HepG2 (cell line): ENCODE results near the gene VPS29. TPM values are rescaled to one million over a fixed set of nuclear protein-coding genes. Genes with fewer than 3 reads are reported as not detected.

ENCODE experiments used
- HCFC1 ChIP-seq: fragments of 150-350 bp; IDR thresholded peaks from 2 replicates; pipeline ENCODE4 v1.6.1; 2014; ENCODE audit warnings: low read depth, low read length
- KMT2B ChIP-seq: IDR thresholded peaks from 2 replicates; pipeline ENCODE4 v1.6.1; 2016; ENCODE audit warnings: missing genetic modification reagents, missing compliant biosample characterization
- MXI1 ChIP-seq: IDR thresholded peaks from 3 replicates; pipeline ENCODE4 v1.6.1; 2012; ENCODE audit warnings: low read depth, low read length, inconsistent platforms, borderline replicate concordance
- RBAK ChIP-seq: sonication (generic); formaldehyde crosslinking; IDR thresholded peaks from 2 replicates; pipeline ENCODE4 v1.5.1; 2020; ENCODE audit warnings: mild to moderate bottlenecking, missing genetic modification reagents
- SP5 ChIP-seq: IDR thresholded peaks from 2 replicates; pipeline ENCODE4 v1.6.1; 2016; ENCODE audit warnings: low read depth, borderline replicate concordance
- TRIM22 ChIP-seq: fragments of 450-650 bp; IDR thresholded peaks from 2 replicates; pipeline ENCODE4 v1.6.1; 2017
- ZBTB40 ChIP-seq, 2 experiments: fragments of 450-650 bp in 1 of 2; sonication (generic) in 1 of 2; formaldehyde crosslinking in 1 of 2; IDR thresholded peaks; 2 replicates each; pipeline versions ENCODE4 v1.6.1 to v1.8.0; 2016 to 2022; ENCODE audit warnings: antibody characterized with exemption in 1 of 2, mild to moderate bottlenecking in 1 of 2, missing genetic modification reagents in 1 of 2
- ZBTB7B ChIP-seq: sonication (generic); formaldehyde crosslinking; IDR thresholded peaks from 2 replicates; pipeline ENCODE4 v1.4.0; 2020; ENCODE audit warnings: missing genetic modification reagents
- ZNF451 ChIP-seq: sonication (generic); formaldehyde crosslinking; IDR thresholded peaks from 2 replicates; pipeline ENCODE4 v1.5.0; 2020; ENCODE audit warnings: mild to moderate bottlenecking, missing genetic modification reagents
- ZUFSP ChIP-seq: sonication (generic); formaldehyde crosslinking; IDR thresholded peaks from 2 replicates; pipeline ENCODE4 v1.9.0; 2021; ENCODE audit warnings: missing genetic modification reagents, mild to moderate bottlenecking, borderline replicate concordance
- polyA plus RNA-seq, 8 experiments: library from polyadenylated mRNA; depleted of rRNA in 3 of 8; stranded (reverse) in 7 of 8; unstranded in 1 of 8; fragments of >200 nt; fragmentation: Illumina TruSeq in 4 of 8; extraction: Trizol in 4 of 8; gene quantifications; 2 replicates each; pipeline versions ENCODE4 v1.2.1 to v1.2.3, GENCODE V29; 2011 to 2016; ENCODE audit warnings: low read depth in 4 of 8, missing spikeins in 1 of 8, mixed read lengths in 1 of 8; ENCODE audit not compliant: insufficient read depth in 1 of 8
- total RNA-seq, 5 experiments: library from RNA; depleted of rRNA; stranded (reverse); fragments of >200 nt; fragmentation: Illumina TruSeq; extraction: Trizol; gene quantifications; 2 replicates each; pipeline ENCODE4 v1.2.3, GENCODE V29; 2016; ENCODE audit warnings: low read depth in 1 of 5

VPS29 gene
- total and polyA plus RNA-seq, 2 of the 13 experiments (the other 11 are each of a cell fraction or from before 2014, with no cell fraction given), result 107 to 114 TPM

- TF ChIP-seq ZBTB40 (IDR thresholded peaks at IDR 0.05) (peak; percentile 80), ZBTB40 (CRISPR knock-in tag; IDR thresholded peaks at IDR 0.05) (no peak), HCFC1 (no peak), ZNF451 (CRISPR knock-in tag) (no peak), TRIM22 (no peak), ZBTB7B (CRISPR knock-in tag) (peak; percentile 48; the same call in 1 of the 2 replicates), MXI1 (peak; percentile 77; the same call in 2 of the 3 replicates), ZUFSP (no peak), KMT2B (peak; percentile 81), RBAK (CRISPR knock-in tag) (no peak), SP5 (CRISPR knock-in tag) (peak; percentile 79)
These were observed 52.0 kb downstream of the VPS29 start, which contains the start of gene ARPC3 (continued) for GRCh38 chr12:110449799-110450497.
